Measurements from ENCODE around the gene ATP8B3. TPM values are rescaled to one million over a fixed set of nuclear protein-coding genes. Genes with fewer than 3 reads are reported as not detected.

ATP8B3 gene
- total RNA-seq, 4 donors from 2014 or later: 0.21 to 2.4 (median 1.2) TPM

DNA sequence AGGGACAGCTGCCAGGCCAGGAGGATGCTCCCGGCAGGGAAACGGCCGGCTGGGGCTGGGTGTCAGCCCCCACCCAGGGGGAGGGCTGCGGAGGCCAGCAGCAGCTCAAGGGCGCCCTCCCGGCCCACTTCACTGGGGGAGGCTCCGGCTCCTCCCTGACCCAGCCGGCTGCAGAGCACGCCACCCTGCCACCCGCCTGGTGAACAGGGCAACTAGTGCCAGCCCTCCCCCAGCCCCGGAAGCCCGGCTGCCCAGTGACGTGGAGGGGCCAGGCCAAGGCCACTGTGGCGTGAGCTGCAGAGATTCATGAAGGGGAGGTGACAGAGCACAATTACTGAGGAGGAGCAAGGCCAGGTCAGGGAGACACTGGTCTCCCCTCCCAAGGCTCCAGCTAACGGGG lies 21.5 kb upstream of the ATP8B3 start:
- TF ChIP-seq, protein P1, sequence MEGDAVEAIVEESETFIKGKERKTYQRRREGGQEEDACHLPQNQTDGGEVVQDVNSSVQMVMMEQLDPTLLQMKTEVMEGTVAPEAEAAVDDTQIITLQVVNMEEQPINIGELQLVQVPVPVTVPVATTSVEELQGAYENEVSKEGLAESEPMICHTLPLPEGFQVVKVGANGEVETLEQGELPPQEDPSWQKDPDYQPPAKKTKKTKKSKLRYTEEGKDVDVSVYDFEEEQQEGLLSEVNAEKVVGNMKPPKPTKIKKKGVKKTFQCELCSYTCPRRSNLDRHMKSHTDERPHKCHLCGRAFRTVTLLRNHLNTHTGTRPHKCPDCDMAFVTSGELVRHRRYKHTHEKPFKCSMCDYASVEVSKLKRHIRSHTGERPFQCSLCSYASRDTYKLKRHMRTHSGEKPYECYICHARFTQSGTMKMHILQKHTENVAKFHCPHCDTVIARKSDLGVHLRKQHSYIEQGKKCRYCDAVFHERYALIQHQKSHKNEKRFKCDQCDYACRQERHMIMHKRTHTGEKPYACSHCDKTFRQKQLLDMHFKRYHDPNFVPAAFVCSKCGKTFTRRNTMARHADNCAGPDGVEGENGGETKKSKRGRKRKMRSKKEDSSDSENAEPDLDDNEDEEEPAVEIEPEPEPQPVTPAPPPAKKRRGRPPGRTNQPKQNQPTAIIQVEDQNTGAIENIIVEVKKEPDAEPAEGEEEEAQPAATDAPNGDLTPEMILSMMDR (IDR thresholded peaks at IDR 0.05): no peak
- no peak for TF ChIP-seq EP300 (IDR thresholded peaks at IDR 0.05)
- TF ChIP-seq POLR2A (IDR thresholded peaks at IDR 0.05): no peak
- Histone ChIP-seq H3K9me3 (no peaks in the 10 kb centered on the region), H3K4me1 (peaks cover 0 to 66% (median 12%) of the 10 kb centered on the region in 4 donors), H3K27ac (peak overlapping the region in 2 of 4 donors; percentile 62 to 67), H3K27me3 (no peaks in the 10 kb centered on the region), H3K36me3 (peaks cover 0 to 37% (median 0%) of the 10 kb centered on the region in 3 donors), H3K4me3 (no peak overlapping the region)
- WGBS, 2 donors: 44 to 50% methylated on average over 9 to 12 of the region's 15 CpGs
- no peak for DNase-seq (ENCODE audit: low spot score in 2 of 2)

DNA sequence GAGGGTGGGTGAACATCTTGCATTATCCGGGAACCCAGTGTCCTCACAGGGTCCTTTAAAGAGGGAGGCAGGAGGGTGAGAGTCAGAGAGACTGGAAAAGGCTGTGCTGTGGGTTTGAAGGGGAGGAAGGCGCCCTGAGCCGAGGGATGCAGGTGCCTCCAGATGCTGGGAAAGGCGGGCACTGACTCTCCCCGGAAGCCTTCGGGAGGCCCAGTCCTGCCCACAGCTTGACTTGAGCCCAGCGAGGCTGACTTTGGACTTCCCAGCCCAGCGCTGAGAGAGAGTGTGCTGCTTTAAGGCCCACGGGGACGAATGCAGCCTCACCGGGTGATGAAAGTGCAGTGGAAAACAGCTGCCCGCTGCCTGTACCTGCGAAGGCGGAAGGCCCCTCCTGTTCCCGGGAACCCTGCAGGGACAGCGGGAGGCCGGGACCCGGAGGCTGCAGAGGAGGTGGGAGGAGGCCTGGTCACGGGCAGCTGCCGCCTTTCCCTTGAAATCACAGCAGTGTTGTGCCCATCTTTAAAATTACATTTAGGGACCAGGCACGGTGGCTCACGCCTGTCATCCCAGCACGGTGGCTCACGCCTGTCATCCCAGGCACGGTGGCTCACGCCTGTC lies 20.1 kb upstream of the ATP8B3 start:
- H3K27ac ChIP-seq: no peak overlapping the region
- no peak overlapping the region for H3K4me3 ChIP-seq
- H3K36me3 ChIP-seq: peaks cover 0 to 47% (median 5%) of the 10 kb centered on the region in 3 donors
- H3K9me3 ChIP-seq: no peaks in the 10 kb centered on the region
- 82 to 87% methylated on average over 26 of the region's 26 CpGs for WGBS, 2 donors
- H3K27me3 ChIP-seq: no peaks in the 10 kb centered on the region
- peaks cover 0 to 54% (median 5%) of the 10 kb centered on the region in 4 donors for H3K4me1 ChIP-seq
- TF ChIP-seq EP300 (IDR thresholded peaks at IDR 0.05) (no peak), POLR2A (IDR thresholded peaks at IDR 0.05) (no peak)
- TF ChIP-seq, protein P1 (IDR thresholded peaks at IDR 0.05): no peak
- DNase-seq (ENCODE audit: low spot score in 2 of 2): no peak

- no peak for TF ChIP-seq EP300 (IDR thresholded peaks at IDR 0.05)
- TF ChIP-seq POLR2A (IDR thresholded peaks at IDR 0.05): no peak
- TF ChIP-seq, protein P1 (IDR thresholded peaks at IDR 0.05): no peak
- Histone ChIP-seq H3K36me3 (peaks cover 0 to 58% (median 6%) of the 10 kb centered on the region in 3 donors), H3K27ac (no peak overlapping the region), H3K9me3 (no peaks in the 10 kb centered on the region), H3K4me3 (no peak overlapping the region), H3K4me1 (peaks cover 0 to 54% (median 7%) of the 10 kb centered on the region in 4 donors), H3K27me3 (no peaks in the 10 kb centered on the region)
- 88 to 89% methylated on average over 11 of the region's 11 CpGs for WGBS, 2 donors
- DNase-seq (ENCODE audit: low spot score in 2 of 2): no peak
Observed at GRCh38 chr19:1830978-1831377, 18.9 kb upstream of the ATP8B3 start.

DNA sequence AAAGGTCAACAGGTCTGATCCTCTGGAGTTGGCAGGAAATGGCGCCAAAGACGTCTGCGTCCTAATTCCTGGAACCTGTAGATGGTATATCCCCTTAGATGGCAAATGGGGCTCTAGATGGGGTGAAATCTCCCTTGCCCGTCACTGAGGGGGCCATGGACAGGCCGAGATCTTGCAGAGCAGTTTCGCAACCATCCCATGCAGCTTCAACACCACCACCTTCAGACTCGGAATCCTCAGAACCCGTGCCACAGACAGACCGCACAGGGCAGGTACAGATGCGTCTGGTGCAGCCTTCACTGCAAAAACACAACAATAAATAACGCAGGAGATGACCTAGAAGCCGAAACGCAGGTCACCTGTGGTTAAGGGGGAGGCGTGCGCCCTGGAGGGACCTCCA lies 18.5 kb upstream of the ATP8B3 start:
- 87 to 92% methylated on average over 15 of the region's 15 CpGs for WGBS, 2 donors
- Histone ChIP-seq H3K36me3 (peaks cover 0 to 62% (median 6%) of the 10 kb centered on the region in 3 donors), H3K4me1 (peaks cover 0 to 54% (median 9%) of the 10 kb centered on the region in 4 donors), H3K27me3 (no peaks in the 10 kb centered on the region), H3K4me3 (no peak overlapping the region), H3K9me3 (no peaks in the 10 kb centered on the region), H3K27ac (no peak overlapping the region)
- no peak for DNase-seq (ENCODE audit: low spot score in 2 of 2)
- TF ChIP-seq, protein P1 (IDR thresholded peaks at IDR 0.05): no peak
- no peak for TF ChIP-seq POLR2A (IDR thresholded peaks at IDR 0.05)
- TF ChIP-seq EP300 (IDR thresholded peaks at IDR 0.05): no peak

DNA sequence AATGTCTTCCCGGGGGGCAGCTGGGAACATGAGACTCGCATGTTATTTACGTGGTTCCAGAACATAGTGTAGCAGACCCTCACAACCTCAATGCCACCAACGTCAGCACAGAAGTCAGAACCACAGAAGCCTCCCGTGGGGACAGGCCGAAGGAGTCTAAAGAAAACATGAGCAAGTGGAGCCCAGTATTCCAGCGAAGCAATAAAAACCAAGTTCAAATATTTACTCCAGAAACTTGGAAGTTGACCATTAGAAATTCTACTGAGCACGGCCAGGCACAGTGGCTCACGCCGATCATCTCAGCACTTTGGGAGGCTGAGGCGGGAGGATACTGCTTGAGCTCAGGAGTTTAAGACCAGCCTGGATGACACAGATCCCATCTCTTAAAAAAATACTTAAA lies 17.9 kb upstream of the ATP8B3 start:
- peaks cover 0 to 47% (median 9%) of the 10 kb centered on the region in 4 donors for H3K4me1 ChIP-seq
- no peak for DNase-seq (ENCODE audit: low spot score in 2 of 2)
- 75 to 76% methylated on average over 11 of the region's 11 CpGs for WGBS, 2 donors
- no peaks in the 10 kb centered on the region for H3K27me3 ChIP-seq
- no peak overlapping the region for H3K27ac ChIP-seq
- H3K4me3 ChIP-seq: no peak overlapping the region
- no peak for TF ChIP-seq EP300 (IDR thresholded peaks at IDR 0.05)
- TF ChIP-seq, protein P1 (IDR thresholded peaks at IDR 0.05): no peak
- no peak for TF ChIP-seq POLR2A (IDR thresholded peaks at IDR 0.05)
- H3K9me3 ChIP-seq: no peaks in the 10 kb centered on the region
- H3K36me3 ChIP-seq: peaks cover 0 to 67% (median 6%) of the 10 kb centered on the region in 3 donors
